ENCODE data around the gene PRR16.

The PRR16 gene

GRCh38 chr5:120464627-120465435 lies 731 bp downstream of the PRR16 start:
- DNase-seq, result no peak

- DNase-seq, result no peak
Observed at GRCh38 chr5:120465436-120465961, 1.4 kb downstream of the PRR16 start.

- no peak for DNase-seq
Observed at GRCh38 chr5:120466341-120467006, 2.4 kb downstream of the PRR16 start.

GRCh38 chr5:120471971-120472370 lies 7.9 kb downstream of the PRR16 start:
- DNase-seq, result no peak

- DNase-seq, result no peak
Observed at GRCh38 chr5:120472911-120473310, 8.8 kb downstream of the PRR16 start.

GRCh38 chr5:120473332-120473731 lies 9.2 kb downstream of the PRR16 start:
- no peak for DNase-seq

GRCh38 chr5:120476063-120476462 lies 12.0 kb downstream of the PRR16 start:
- DNase-seq, result no peak

- no peak for DNase-seq
Observed at GRCh38 chr5:120479066-120479465, 15.0 kb downstream of the PRR16 start.

GRCh38 chr5:120499876-120500563 lies 35.9 kb downstream of the PRR16 start:
- no peak for DNase-seq

GRCh38 chr5:120502531-120502930 lies 38.4 kb downstream of the PRR16 start:
- DNase-seq, result no peak

GRCh38 chr5:120503341-120503740 lies 39.2 kb downstream of the PRR16 start:
- DNase-seq, result no peak

- no peak for DNase-seq
Observed at GRCh38 chr5:120504057-120504456, 40.0 kb downstream of the PRR16 start.

GRCh38 chr5:120507197-120507596 lies 43.1 kb downstream of the PRR16 start:
- DNase-seq, result no peak

GRCh38 chr5:120507800-120508463 lies 43.8 kb downstream of the PRR16 start:
- DNase-seq, result no peak

GRCh38 chr5:120509053-120509452 lies 45.0 kb downstream of the PRR16 start:
- DNase-seq, result no peak

- DNase-seq, result no peak
Observed at GRCh38 chr5:120510098-120510637, 46.1 kb downstream of the PRR16 start.

GRCh38 chr5:120510994-120511686 lies 47.0 kb downstream of the PRR16 start:
- DNase-seq, result no peak

GRCh38 chr5:120512068-120512467 lies 48.0 kb downstream of the PRR16 start:
- no peak for DNase-seq

- DNase-seq, result no peak
Observed at GRCh38 chr5:120512791-120513650, 48.9 kb downstream of the PRR16 start.

- no peak for DNase-seq
Observed at GRCh38 chr5:120516805-120517204, 52.7 kb downstream of the PRR16 start.
